DND-41 (cell line): ENCODE measurements around the gene PDPK1.

Experiments used
- ATAC-seq: fragments of 200-7000 bp; cut with Tn5 transposase; 3 replicates; pipeline ENCODE4 v1.9.1; 2021; ENCODE audit warnings: low read depth; ENCODE audit not compliant: insufficient read depth
- DNase-seq: peaks from one replicate; pipeline ENCODE4 v3.0.0-alpha.2; 2020
- H2AFZ ChIP-seq: 2 replicates; pipeline ENCODE4 v1.6.0; 2012; ENCODE audit warnings: low read depth, low read length
- H3K27ac ChIP-seq: 2 replicates; pipeline ENCODE4 v1.5.1; 2012; ENCODE audit warnings: low read length, inconsistent platforms
- H3K27me3 ChIP-seq: fragments of 200-600 bp; sonication (generic); 2 replicates; pipeline ENCODE4 v1.6.0; 2012; ENCODE audit warnings: low read length, mild to moderate bottlenecking, inconsistent platforms; ENCODE audit not compliant: insufficient read depth, poor library complexity
- H3K36me3 ChIP-seq: 2 replicates; pipeline ENCODE4 v1.5.1; 2012; ENCODE audit warnings: low read length, inconsistent platforms; ENCODE audit not compliant: insufficient read depth
- H3K4me1 ChIP-seq: 2 replicates; pipeline ENCODE4 v1.5.1; 2012; ENCODE audit warnings: mild to moderate bottlenecking, low read length; ENCODE audit not compliant: insufficient read depth
- H3K4me2 ChIP-seq: 2 replicates; pipeline ENCODE4 v1.6.0; 2012; ENCODE audit warnings: mild to moderate bottlenecking, moderate library complexity, low read length, inconsistent platforms; ENCODE audit not compliant: insufficient read depth
- H3K4me3 ChIP-seq, 2 experiments: fragments of 200-600 bp in 1 of 2; shearing (Covaris generic) in 1 of 2; 2 replicates each; pipeline ENCODE4 v1.5.1; 2012 to 2016; ENCODE audit warnings: inconsistent platforms in 2 of 2, low read length in 2 of 2, mild to moderate bottlenecking in 2 of 2, low read depth in 1 of 2, moderate library complexity in 1 of 2
- H3K79me2 ChIP-seq: 2 replicates; pipeline ENCODE4 v1.6.0; 2012; ENCODE audit warnings: low read length, inconsistent platforms; ENCODE audit not compliant: insufficient read depth
- H3K9ac ChIP-seq: 2 replicates; pipeline ENCODE4 v1.6.0; 2012; ENCODE audit warnings: low read depth, mild to moderate bottlenecking, inconsistent platforms, low read length, moderate library complexity
- H3K9me3 ChIP-seq: 2 replicates; pipeline ENCODE4 v1.5.1; 2012; ENCODE audit warnings: low read length, moderate library complexity, mild to moderate bottlenecking, inconsistent platforms; ENCODE audit not compliant: insufficient read depth, severe bottlenecking
- H4K20me1 ChIP-seq: 2 replicates; pipeline ENCODE4 v1.6.0; 2012; ENCODE audit warnings: low read length; ENCODE audit not compliant: insufficient read depth
- CTCF ChIP-seq: IDR thresholded peaks from 2 replicates; pipeline ENCODE4 v1.5.1; 2012; ENCODE audit warnings: borderline replicate concordance, low read length, moderate library complexity, mild to moderate bottlenecking; ENCODE audit not compliant: poor library complexity, severe bottlenecking; ENCODE audit errors: extremely low read depth
- EZH2 ChIP-seq: IDR thresholded peaks from 3 replicates; pipeline ENCODE4 v1.6.1; 2012; ENCODE audit warnings: borderline replicate concordance, low read depth, mild to moderate bottlenecking, moderate library complexity, low read length, inconsistent platforms; ENCODE audit not compliant: severe bottlenecking

PDPK1 gene

GRCh38 chr16:2496223-2497115 lies 41.4 kb upstream of the PDPK1 start:
- H3K4me3 ChIP-seq: no peak overlapping the region
- H2AFZ ChIP-seq: no peak overlapping the region
- TF ChIP-seq EZH2 (no peak), CTCF (no peak)
- peaks cover 7% of the 10 kb centered on the region for H3K4me1 ChIP-seq
- no peak overlapping the region for H3K9ac ChIP-seq
- no peak overlapping the region for H3K4me2 ChIP-seq
- ATAC-seq: no peak
- H4K20me1 ChIP-seq: peaks cover 22% of the 10 kb centered on the region
- H3K79me2 ChIP-seq: peaks cover 10% of the 10 kb centered on the region; the same call in 1 of the 2 replicates
- no peak for DNase-seq
- H3K27me3 ChIP-seq: no peaks in the 10 kb centered on the region
- no peak overlapping the region for H3K27ac ChIP-seq
- no peaks in the 10 kb centered on the region for H3K9me3 ChIP-seq
- H3K36me3 ChIP-seq: peaks cover 51% of the 10 kb centered on the region

- Histone ChIP-seq H4K20me1 (peaks cover 28% of the 10 kb centered on the region), H3K79me2 (peaks cover 9% of the 10 kb centered on the region; the same call in 1 of the 2 replicates), H3K36me3 (peaks cover 56% of the 10 kb centered on the region), H3K27ac (no peak overlapping the region), H2AFZ (no peak overlapping the region), H3K9ac (no peak overlapping the region), H3K4me2 (no peak overlapping the region), H3K27me3 (no peaks in the 10 kb centered on the region), H3K4me1 (peaks cover 11% of the 10 kb centered on the region), H3K9me3 (no peaks in the 10 kb centered on the region), H3K4me3 (no peak overlapping the region)
- ATAC-seq (no peak), DNase-seq (no peak)
- no peak for TF ChIP-seq CTCF
- TF ChIP-seq EZH2: no peak
Observed at GRCh38 chr16:2497116-2497630, 40.6 kb upstream of the PDPK1 start.

GRCh38 chr16:2497695-2498484 lies 39.9 kb upstream of the PDPK1 start:
- Histone ChIP-seq H3K27me3 (no peaks in the 10 kb centered on the region), H4K20me1 (peaks cover 33% of the 10 kb centered on the region), H2AFZ (no peak overlapping the region), H3K27ac (no peak overlapping the region), H3K4me3 (no peak overlapping the region), H3K4me1 (peaks cover 11% of the 10 kb centered on the region), H3K4me2 (no peak overlapping the region), H3K9ac (no peak overlapping the region), H3K9me3 (no peaks in the 10 kb centered on the region), H3K36me3 (peaks cover 61% of the 10 kb centered on the region), H3K79me2 (0 out of 2 replicates have a peak, but pooled peaks cover 5% of the 10 kb centered on the region)
- no peak for TF ChIP-seq CTCF
- no peak for TF ChIP-seq EZH2
- ATAC-seq (no peak), DNase-seq (no peak)
